BE2C (cell line): ENCODE results near the gene HACD2.
"Not testable (repeated sequence)": the region's sequence is repeated elsewhere in the genome, so short reads cannot be mapped to it uniquely, and the experiment has no call there.

Experiments used
- DNase-seq: peaks from one replicate; pipeline ENCODE4 v3.0.0-alpha.2; 2020
- H3K27me3 ChIP-seq: fragments of 250-450 bp; sonication (Bioruptor Pico); 2 replicates; pipeline ENCODE4 v1.5.1; 2020; ENCODE audit warnings: mild to moderate bottlenecking
- H3K36me3 ChIP-seq: fragments of 250-450 bp; sonication (Bioruptor Pico); 2 replicates; pipeline ENCODE4 v1.5.1; 2020; ENCODE audit warnings: mild to moderate bottlenecking
- H3K4me1 ChIP-seq: fragments of 250-450 bp; sonication (Bioruptor Pico); 2 replicates; pipeline ENCODE4 v1.5.1; 2020
- H3K4me3 ChIP-seq: 2 replicates; pipeline ENCODE4 v1.5.1; 2011; ENCODE audit warnings: low read depth, low read length
- H3K9me3 ChIP-seq: fragments of 250-450 bp; sonication (Bioruptor Pico); 2 replicates; pipeline ENCODE4 v1.5.1; 2020
- TF ChIP-seq, protein P1 (sequence below): IDR thresholded peaks from 2 replicates; pipeline ENCODE4 v1.5.1; 2012; ENCODE audit warnings: mild to moderate bottlenecking, low read depth, low read length

Gene HACD2

DNA sequence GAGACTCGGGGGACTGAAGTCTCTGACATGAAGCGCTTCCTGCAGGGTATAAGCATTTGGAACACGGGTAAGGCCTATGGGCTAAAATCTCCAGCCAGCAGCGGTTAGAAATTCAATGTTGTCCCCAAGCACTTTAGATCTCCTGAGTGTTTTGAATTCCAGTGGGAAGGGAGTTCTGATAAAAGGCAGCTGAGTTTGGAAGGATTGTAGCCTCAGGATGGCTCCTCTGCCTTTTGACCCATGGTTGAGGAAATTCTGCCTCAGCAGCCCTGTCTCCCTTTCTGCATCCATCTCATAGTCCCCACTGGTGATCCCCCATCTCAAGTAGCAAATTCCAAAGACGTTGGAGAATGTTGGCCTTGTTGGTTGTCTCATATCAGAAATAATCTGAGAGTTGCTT, 24.2 kb upstream of the HACD2 start:
- H3K36me3 ChIP-seq: peaks cover 7% of the 10 kb centered on the region
- peaks cover 3% of the 10 kb centered on the region; the same call in 1 of the 2 replicates for H3K4me1 ChIP-seq
- no peaks in the 10 kb centered on the region for H3K27me3 ChIP-seq
- no peak overlapping the region for H3K4me3 ChIP-seq
- no peak for DNase-seq
- no peaks in the 10 kb centered on the region for H3K9me3 ChIP-seq
- TF ChIP-seq, protein P1, sequence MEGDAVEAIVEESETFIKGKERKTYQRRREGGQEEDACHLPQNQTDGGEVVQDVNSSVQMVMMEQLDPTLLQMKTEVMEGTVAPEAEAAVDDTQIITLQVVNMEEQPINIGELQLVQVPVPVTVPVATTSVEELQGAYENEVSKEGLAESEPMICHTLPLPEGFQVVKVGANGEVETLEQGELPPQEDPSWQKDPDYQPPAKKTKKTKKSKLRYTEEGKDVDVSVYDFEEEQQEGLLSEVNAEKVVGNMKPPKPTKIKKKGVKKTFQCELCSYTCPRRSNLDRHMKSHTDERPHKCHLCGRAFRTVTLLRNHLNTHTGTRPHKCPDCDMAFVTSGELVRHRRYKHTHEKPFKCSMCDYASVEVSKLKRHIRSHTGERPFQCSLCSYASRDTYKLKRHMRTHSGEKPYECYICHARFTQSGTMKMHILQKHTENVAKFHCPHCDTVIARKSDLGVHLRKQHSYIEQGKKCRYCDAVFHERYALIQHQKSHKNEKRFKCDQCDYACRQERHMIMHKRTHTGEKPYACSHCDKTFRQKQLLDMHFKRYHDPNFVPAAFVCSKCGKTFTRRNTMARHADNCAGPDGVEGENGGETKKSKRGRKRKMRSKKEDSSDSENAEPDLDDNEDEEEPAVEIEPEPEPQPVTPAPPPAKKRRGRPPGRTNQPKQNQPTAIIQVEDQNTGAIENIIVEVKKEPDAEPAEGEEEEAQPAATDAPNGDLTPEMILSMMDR: no peak

DNA sequence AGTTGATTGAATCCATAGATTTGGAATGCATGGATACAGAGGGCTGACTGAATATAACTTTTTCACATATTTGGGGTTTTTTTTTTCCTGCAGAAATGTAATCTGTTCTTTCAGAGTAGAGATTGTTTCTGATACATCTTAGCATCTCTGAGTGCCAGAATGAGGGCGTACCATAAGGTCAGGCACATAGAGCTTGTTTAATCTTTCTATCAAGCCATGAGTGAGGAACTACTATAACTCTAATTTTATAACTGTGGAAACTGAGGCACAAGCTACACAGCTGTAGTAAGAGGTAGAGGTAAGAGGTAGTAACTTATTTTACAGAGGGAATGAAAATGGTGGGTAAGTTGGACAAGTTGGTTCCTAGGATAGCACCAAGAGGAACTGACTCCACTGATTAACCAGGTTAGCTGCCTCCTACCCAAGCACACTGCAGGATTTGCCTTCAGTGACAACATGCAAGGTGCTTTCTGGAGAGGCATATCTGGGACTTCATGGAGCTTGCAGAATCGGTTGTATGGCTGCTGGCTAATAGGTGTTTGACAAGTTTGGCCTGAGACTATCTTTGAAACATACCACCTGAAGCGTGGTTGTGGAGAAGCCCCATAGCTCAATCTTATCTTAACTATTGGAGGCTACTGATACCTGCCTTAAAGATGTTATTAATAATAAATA, 23.5 kb upstream of the HACD2 start:
- TF ChIP-seq, protein P1: no peak
- H3K4me3 ChIP-seq: no peak overlapping the region
- H3K9me3 ChIP-seq: no peaks in the 10 kb centered on the region
- peaks cover 7% of the 10 kb centered on the region for H3K36me3 ChIP-seq
- DNase-seq: no peak
- H3K27me3 ChIP-seq: no peaks in the 10 kb centered on the region
- peaks cover 3% of the 10 kb centered on the region; the same call in 1 of the 2 replicates for H3K4me1 ChIP-seq

DNA sequence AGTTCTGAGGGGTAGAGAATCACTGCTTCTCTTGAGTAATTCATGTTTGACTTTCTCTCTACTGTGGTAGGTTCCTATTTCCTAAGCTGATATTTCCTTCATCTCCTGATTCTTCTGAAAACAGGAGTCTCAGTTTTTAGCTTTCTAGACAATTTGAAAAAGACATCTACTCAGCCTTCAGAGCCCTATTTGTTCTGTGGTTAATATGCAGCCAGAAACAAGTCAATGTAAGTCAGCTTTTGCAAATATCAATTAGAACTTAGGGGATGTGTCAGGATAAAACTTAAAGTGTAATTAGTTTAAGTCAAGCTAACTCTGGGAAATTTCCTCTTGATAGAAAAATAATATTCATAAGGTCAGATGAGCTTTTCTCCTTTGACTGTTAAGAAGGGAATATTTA, 21.7 kb upstream of the HACD2 start:
- H3K9me3 ChIP-seq: no peaks in the 10 kb centered on the region
- no peak for DNase-seq
- no peaks in the 10 kb centered on the region for H3K36me3 ChIP-seq
- peaks cover 3% of the 10 kb centered on the region; the same call in 1 of the 2 replicates for H3K4me1 ChIP-seq
- H3K4me3 ChIP-seq: no peak overlapping the region
- TF ChIP-seq, protein P1: no peak
- no peaks in the 10 kb centered on the region for H3K27me3 ChIP-seq

DNA sequence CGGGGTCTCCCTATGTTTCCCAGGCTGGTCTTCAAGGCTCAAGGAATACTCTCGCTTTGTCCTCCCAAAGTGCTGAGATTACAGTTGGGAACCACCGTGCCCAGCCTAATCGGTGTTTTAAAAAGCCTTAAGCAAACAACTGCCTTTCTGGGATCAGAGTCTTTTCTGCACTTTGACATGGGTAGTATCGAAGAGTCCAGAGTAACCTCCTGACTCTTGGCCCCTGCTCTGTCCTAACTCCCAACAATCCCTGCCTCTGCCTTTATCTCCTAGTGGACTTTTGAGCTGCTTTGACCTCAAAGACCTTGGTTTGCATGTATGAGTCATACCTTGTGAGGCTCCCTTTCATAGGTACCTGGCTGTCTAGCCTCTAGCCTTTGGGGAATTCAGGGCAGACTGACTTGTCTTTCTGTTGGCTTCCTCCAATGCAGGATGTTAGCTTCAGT, 21.0 kb upstream of the HACD2 start:
- peaks cover 4% of the 10 kb centered on the region; the same call in 1 of the 2 replicates for H3K4me1 ChIP-seq
- TF ChIP-seq, protein P1: no peak
- H3K36me3 ChIP-seq: no peaks in the 10 kb centered on the region; the same call in 1 of the 2 replicates
- H3K27me3 ChIP-seq: no peaks in the 10 kb centered on the region
- DNase-seq: no peak
- H3K4me3 ChIP-seq: no peak overlapping the region
- H3K9me3 ChIP-seq: no peaks in the 10 kb centered on the region

DNA sequence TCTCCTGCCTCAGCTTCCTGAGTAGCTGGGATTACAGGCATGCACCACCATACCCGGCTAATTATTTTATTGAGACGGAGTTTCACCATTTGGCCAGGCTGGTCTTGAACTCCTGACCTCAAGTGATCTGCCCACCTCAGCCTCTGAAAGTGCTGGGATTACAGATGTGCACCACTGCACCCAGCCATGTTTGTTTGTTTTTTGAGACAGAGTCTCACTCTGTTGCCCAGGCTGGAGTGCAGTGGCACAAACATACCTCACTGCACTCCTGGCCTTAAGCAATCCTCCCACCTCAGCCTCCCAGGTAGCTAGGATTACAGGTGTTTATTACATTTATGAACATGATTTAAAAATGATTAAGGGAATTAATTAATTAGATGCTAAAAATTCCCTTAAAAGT, 18.3 kb upstream of the HACD2 start:
- not testable (repeated sequence) for H3K27me3 ChIP-seq, H3K4me1 ChIP-seq, H3K9me3 ChIP-seq, H3K36me3 ChIP-seq, H3K4me3 ChIP-seq, DNase-seq

DNA sequence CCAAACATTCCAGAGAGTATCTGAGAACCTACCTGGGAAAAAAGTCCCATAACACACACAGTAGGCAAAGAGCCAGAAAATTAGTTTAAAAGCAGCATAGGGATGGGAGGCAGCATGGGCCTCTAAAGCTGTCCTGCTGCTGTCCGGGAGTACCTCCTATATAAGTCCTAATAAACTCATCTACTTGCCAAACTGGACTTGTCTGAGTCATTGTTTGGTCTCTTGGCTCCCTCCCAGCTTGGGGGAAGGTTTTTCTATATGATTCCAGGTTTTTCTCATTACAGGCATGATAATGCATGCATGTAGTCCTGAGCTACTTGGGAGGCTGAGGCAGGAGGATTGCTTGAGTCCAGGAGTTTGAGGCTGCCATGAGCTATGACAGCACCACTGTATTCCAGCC, 17.5 kb upstream of the HACD2 start:
- Histone ChIP-seq H3K9me3 (no peaks in the 10 kb centered on the region), H3K36me3 (no peaks in the 10 kb centered on the region; the same call in none of the 2 replicates), H3K27me3 (no peaks in the 10 kb centered on the region), H3K4me1 (peaks cover 5% of the 10 kb centered on the region; the same call in 1 of the 2 replicates), H3K4me3 (no peak overlapping the region)
- peak; percentile 16 for DNase-seq
- TF ChIP-seq, protein P1: no peak

DNA sequence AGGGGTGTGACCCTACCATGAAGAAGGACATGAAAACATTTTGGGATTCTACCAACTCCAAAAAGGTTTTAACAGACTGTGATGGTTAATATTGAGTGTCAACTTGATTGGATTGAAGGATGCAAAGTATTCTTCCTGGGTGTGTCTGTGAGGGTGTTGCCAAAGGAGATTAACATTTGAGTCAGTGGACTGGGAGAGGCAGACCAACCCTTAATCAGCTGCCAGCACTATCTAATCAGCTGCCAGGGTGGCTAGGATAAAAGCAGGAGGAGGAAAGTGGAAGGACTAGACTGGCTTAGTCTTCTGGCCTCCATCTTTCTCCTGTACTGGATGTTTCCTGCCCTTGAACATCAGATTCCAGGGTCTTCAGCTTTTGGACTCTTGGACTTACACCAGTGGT, 16.0 kb upstream of the HACD2 start:
- H3K4me1 ChIP-seq, H3K9me3 ChIP-seq, H3K27me3 ChIP-seq, H3K36me3 ChIP-seq, DNase-seq, H3K4me3 ChIP-seq: not testable (repeated sequence)
